Sigmoid colon (tissue), 7 donors: ENCODE measurements around the gene TXNL4A. TPM values are rescaled to one million over a fixed set of nuclear protein-coding genes. Genes with fewer than 3 reads are reported as not detected.

ENCODE experiments used
- DNase-seq: peaks from one replicate; pipeline ENCODE4 v3.0.0-alpha.2; 2019
- H3K27ac ChIP-seq, 4 donors: fragments of 200-600 bp; sonication (generic); one replicate each; pipeline ENCODE4 v1.5.1; 2016 to 2019; ENCODE audit warnings: mild to moderate bottlenecking in 1 of 4
- H3K27me3 ChIP-seq, 3 donors: fragments of 200-600 bp; sonication (generic); one replicate each; pipeline ENCODE4 v1.5.1; 2019; ENCODE audit warnings: mild to moderate bottlenecking in 1 of 3
- H3K36me3 ChIP-seq, 4 donors: fragments of 200-600 bp; sonication (generic); one replicate each; pipeline ENCODE4 v1.5.1; 2016 to 2019
- H3K4me1 ChIP-seq, 4 donors: fragments of 200-600 bp; sonication (generic); one replicate each; pipeline ENCODE4 v1.5.1; 2017 to 2019
- H3K4me3 ChIP-seq, 4 donors: fragments of 200-600 bp; sonication (generic); one replicate each; pipeline ENCODE4 v1.5.1; 2017 to 2019; ENCODE audit warnings: mild to moderate bottlenecking in 2 of 4, moderate library complexity in 1 of 4
- H3K9me3 ChIP-seq, 4 donors: fragments of 200-600 bp in 3 of 4; sonication (generic) in 3 of 4; one replicate each; pipeline versions ENCODE4 v1.5.1 to v1.6.1; 2013 to 2019
- CTCF ChIP-seq, 4 experiments: fragments of 450-650 bp in 3 of 4; fragments of 200-600 bp in 1 of 4; IDR thresholded peaks; one replicate each; pipeline ENCODE4 v1.5.1; 2016 to 2019; ENCODE audit warnings: antibody characterized with exemption in 4 of 4, mild to moderate bottlenecking in 3 of 4, moderate library complexity in 2 of 4
- EP300 ChIP-seq, 4 donors: sonication (generic); formaldehyde crosslinking; IDR thresholded peaks; one replicate each; pipeline ENCODE4 v1.6.1; 2017; ENCODE audit warnings: antibody characterized with exemption in 4 of 4
- POLR2A ChIP-seq, 2 donors: fragments of 450-650 bp; IDR thresholded peaks; one replicate each; pipeline ENCODE4 v1.6.1; 2016; ENCODE audit warnings: antibody characterized with exemption in 2 of 2, mild to moderate bottlenecking in 2 of 2, moderate library complexity in 2 of 2
- POLR2AphosphoS5 ChIP-seq, 4 donors: sonication (generic); formaldehyde crosslinking; IDR thresholded peaks; one replicate each; pipeline ENCODE4 v1.6.1; 2017; ENCODE audit warnings: antibody characterized with exemption in 4 of 4
- WGBS, 2 donors: extraction: QIAGEN DNeasy Blood & Tissue Kit; methylation state at CpG; one replicate each; pipeline ENCODE4 v1.1.7; 2013; 5-methylcytosine and 5-hydroxymethylcytosine counted together
- intact Hi-C: fragments of 100-400 bp; cut with DNase I; formaldehyde crosslinking; loops from one replicate; pipeline ENCODE4 v1.15.1; 2023
- polyA plus RNA-seq, 3 donors: library from polyadenylated mRNA; stranded (reverse); fragments of 200-250 nt; gene quantifications; one replicate each; pipeline ENCODE4 v1.2.3, GENCODE V29; 2013
- total RNA-seq, 4 donors: library from RNA; depleted of rRNA; stranded (reverse); fragments of >200 nt; gene quantifications; one replicate each; pipeline ENCODE4 v1.1.0, GENCODE V29; 2016
- donor health status: healthy with polysubstance abuse.
- donor health status: Bipolar disorder and iron deficiency.
- donor health status: healthy.

Gene TXNL4A
- total and polyA plus RNA-seq, 7 donors, result 16.9 to 85.3 (median 32.9) TPM

GRCh38 chr18:79963658-79964329, 24.6 kb downstream of the TXNL4A start:
- H3K27me3 ChIP-seq, result peaks cover 0 to 34% (median 3%) of the 10 kb centered on the region in 3 donors
- DNase-seq, result no peak
- intact Hi-C loops, result loop anchor here (1.0 kb wide), 1 partner anchor 11 kb away; no protein-coding TSS in a partner anchor
- no peak for TF ChIP-seq EP300 (IDR thresholded peaks at IDR 0.05)
- TF ChIP-seq CTCF (IDR thresholded peaks at IDR 0.05), result no peak
- TF ChIP-seq POLR2A (IDR thresholded peaks at IDR 0.05), result no peak
- no peak for TF ChIP-seq POLR2AphosphoS5 (IDR thresholded peaks at IDR 0.05)
- peaks cover 0 to 6% (median 0%) of the 10 kb centered on the region in 4 donors for H3K36me3 ChIP-seq
- peak overlapping the region; percentile 39 to 72 (median 66) for H3K4me3 ChIP-seq
- 72 to 82% methylated on average over 30 of the region's 30 CpGs for WGBS, 2 donors
- H3K4me1 ChIP-seq, result peaks cover 0 to 19% (median 11%) of the 10 kb centered on the region in 4 donors
- H3K9me3 ChIP-seq, result no peaks in the 10 kb centered on the region
- peak overlapping the region; percentile 64 to 80 (median 74) for H3K27ac ChIP-seq

DNA sequence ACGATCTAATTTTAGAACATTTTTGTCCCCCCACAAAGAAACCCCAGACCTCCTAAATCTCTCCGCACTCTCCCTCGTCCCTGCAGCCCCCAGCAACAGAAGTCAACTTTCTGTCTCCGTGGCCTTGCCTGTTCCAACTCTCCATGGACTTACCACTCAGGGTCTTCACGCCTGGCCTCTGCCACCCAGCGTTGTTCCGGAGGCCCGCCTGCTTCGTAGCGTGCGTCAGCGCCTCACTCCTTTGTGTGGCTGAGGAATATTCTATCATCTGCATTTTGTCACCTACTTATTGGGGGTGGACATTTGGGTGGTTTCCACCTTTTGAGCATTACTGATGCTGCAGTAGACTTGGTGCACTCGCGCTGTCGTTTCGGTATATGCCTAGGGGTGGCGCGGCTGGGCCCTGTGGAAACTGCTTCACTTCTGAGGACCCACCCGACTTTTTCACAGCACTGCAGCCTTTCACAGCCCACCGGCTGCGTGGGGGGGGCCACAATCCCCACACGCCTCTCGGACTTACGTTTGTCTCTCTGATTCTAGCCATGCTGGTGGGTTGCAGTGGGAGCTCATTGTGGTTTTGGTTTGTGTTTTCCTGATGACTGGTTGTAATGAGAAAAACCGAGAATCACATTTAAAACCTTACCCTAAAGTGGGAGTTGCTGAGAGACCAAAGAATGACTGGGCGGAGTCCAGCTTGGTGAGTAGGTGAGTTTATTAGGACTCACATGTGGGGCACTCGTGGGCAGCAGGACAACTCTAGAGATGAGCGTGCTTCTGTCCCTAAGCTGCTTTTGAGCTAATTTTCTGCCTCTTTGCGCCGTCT, 25.3 kb downstream of the TXNL4A start:
- H3K9me3 ChIP-seq, result no peaks in the 10 kb centered on the region
- peaks cover 0 to 4% (median 0%) of the 10 kb centered on the region in 4 donors for H3K36me3 ChIP-seq
- intact Hi-C loops, result no loop called here
- peak; percentile 43 for DNase-seq
- TF ChIP-seq CTCF (IDR thresholded peaks at IDR 0.05) (no peak), POLR2AphosphoS5 (IDR thresholded peaks at IDR 0.05) (no peak), POLR2A (IDR thresholded peaks at IDR 0.05) (no peak), EP300 (IDR thresholded peaks at IDR 0.05) (no peak)
- 80 to 82% methylated on average over 30 of the region's 30 CpGs for WGBS, 2 donors
- peaks cover 0 to 19% (median 11%) of the 10 kb centered on the region in 4 donors for H3K4me1 ChIP-seq
- no peak overlapping the region for H3K4me3 ChIP-seq
- H3K27ac ChIP-seq, result no peak overlapping the region
- peaks cover 0 to 39% (median 3%) of the 10 kb centered on the region in 3 donors for H3K27me3 ChIP-seq

GRCh38 chr18:79962311-79962710, 26.1 kb downstream of the TXNL4A start:
- H3K27ac ChIP-seq, result no peak overlapping the region
- 77 to 90% methylated on average over 10 of the region's 10 CpGs for WGBS, 2 donors
- TF ChIP-seq CTCF (IDR thresholded peaks at IDR 0.05) (no peak), POLR2AphosphoS5 (IDR thresholded peaks at IDR 0.05) (no peak), POLR2A (IDR thresholded peaks at IDR 0.05) (no peak), EP300 (IDR thresholded peaks at IDR 0.05) (no peak)

GRCh38 chr18:79961527-79962291, 26.7 kb downstream of the TXNL4A start:
- TF ChIP-seq POLR2AphosphoS5 (IDR thresholded peaks at IDR 0.05) (no peak), EP300 (IDR thresholded peaks at IDR 0.05) (no peak), POLR2A (IDR thresholded peaks at IDR 0.05) (no peak), CTCF (IDR thresholded peaks at IDR 0.05) (no peak)
- intact Hi-C loops, result no loop called here
- no peak overlapping the region for H3K4me3 ChIP-seq
- WGBS, 2 donors, result 45 to 78% methylated on average over 29 of the region's 29 CpGs
- H3K27ac ChIP-seq, result no peak overlapping the region
- DNase-seq, result no peak
- H3K4me1 ChIP-seq, result peaks cover 0 to 19% (median 11%) of the 10 kb centered on the region in 4 donors
- H3K36me3 ChIP-seq, result no peaks in the 10 kb centered on the region
- peaks cover 0 to 39% (median 3%) of the 10 kb centered on the region in 3 donors for H3K27me3 ChIP-seq
- no peaks in the 10 kb centered on the region for H3K9me3 ChIP-seq

More at GRCh38 chr18:79962311-79962710, 26.1 kb downstream of the TXNL4A start:
- H3K36me3 ChIP-seq, result no peaks in the 10 kb centered on the region
- DNase-seq, result peak; percentile 17
- H3K4me1 ChIP-seq, result peaks cover 0 to 19% (median 11%) of the 10 kb centered on the region in 4 donors
- H3K27me3 ChIP-seq, result peaks cover 0 to 39% (median 3%) of the 10 kb centered on the region in 3 donors
- intact Hi-C loops, result no loop called here
- no peak overlapping the region for H3K4me3 ChIP-seq
- no peaks in the 10 kb centered on the region for H3K9me3 ChIP-seq
